HepG2 (cell line): ENCODE data around the gene ERCC5. TPM values are rescaled to one million over a fixed set of nuclear protein-coding genes. Genes with fewer than 3 reads are reported as not detected.

ENCODE experiments used
- ARID5B ChIP-seq: IDR thresholded peaks from 2 replicates; pipeline ENCODE4 v1.4.0; 2020; ENCODE audit warnings: mild to moderate bottlenecking, missing genetic modification reagents
- ASH2L ChIP-seq: fragments of 300-600, 200-600 bp; sonication (generic); IDR thresholded peaks from 2 replicates; pipeline ENCODE4 v1.7.0; 2017; ENCODE audit warnings: low read depth, mild to moderate bottlenecking, moderate library complexity, mixed read lengths, low read length; ENCODE audit not compliant: insufficient read length
- CEBPG ChIP-seq: IDR thresholded peaks from 2 replicates; pipeline ENCODE4 v1.6.1; 2016
- CREM ChIP-seq, 2 experiments: sonication (generic) in 1 of 2; formaldehyde crosslinking in 1 of 2; IDR thresholded peaks; 2 replicates each; pipeline versions ENCODE4 v1.4.0 to v1.6.1; 2016 to 2020; ENCODE audit warnings: antibody characterized with exemption in 1 of 2, mild to moderate bottlenecking in 1 of 2, missing genetic modification reagents in 1 of 2
- DPF2 ChIP-seq: sonication (generic); formaldehyde crosslinking; IDR thresholded peaks from 2 replicates; pipeline ENCODE4 v1.4.0; 2020; ENCODE audit warnings: mild to moderate bottlenecking, low read depth, missing genetic modification reagents, borderline replicate concordance
- EP300 ChIP-seq, 3 experiments: sonication (generic) in 1 of 3; formaldehyde crosslinking in 1 of 3; IDR thresholded peaks; 2 replicates each; pipeline versions ENCODE4 v1.5.1 to v1.6.1; 2011 to 2020; ENCODE audit warnings: low read depth in 2 of 3, low read length in 2 of 3, borderline replicate concordance in 1 of 3, improper control_type of control experiment in 1 of 3, mild to moderate bottlenecking in 1 of 3, missing genetic modification reagents in 1 of 3, moderate library complexity in 1 of 3
- GABPB1 ChIP-seq: IDR thresholded peaks from 2 replicates; pipeline ENCODE4 v1.6.1; 2016; ENCODE audit warnings: mild to moderate bottlenecking, missing genetic modification reagents, moderate library complexity, missing compliant biosample characterization
- HNF4A ChIP-seq: sonication (generic); formaldehyde crosslinking; IDR thresholded peaks from 2 replicates; pipeline ENCODE4 v1.4.0; 2020; ENCODE audit warnings: missing genetic modification reagents
- KAT8 ChIP-seq: IDR thresholded peaks from 2 replicates; pipeline ENCODE4 v1.6.1; 2016; ENCODE audit warnings: missing genetic modification reagents, missing compliant biosample characterization
- KDM1A ChIP-seq: IDR thresholded peaks from 2 replicates; pipeline ENCODE4 v1.6.1; 2016; ENCODE audit warnings: missing compliant biosample characterization
- KDM2A ChIP-seq: sonication (generic); formaldehyde crosslinking; IDR thresholded peaks from 2 replicates; pipeline ENCODE4 v1.4.0; 2020; ENCODE audit warnings: low read depth, missing genetic modification reagents, borderline replicate concordance
- MLX ChIP-seq: IDR thresholded peaks from 2 replicates; pipeline ENCODE4 v1.6.1; 2016
- MYC ChIP-seq: sonication (generic); formaldehyde crosslinking; IDR thresholded peaks from 2 replicates; pipeline ENCODE4 v1.9.0; 2021; ENCODE audit warnings: missing genetic modification reagents, borderline replicate concordance
- NFKB2 ChIP-seq: sonication (generic); formaldehyde crosslinking; IDR thresholded peaks from 2 replicates; pipeline ENCODE4 v1.4.0; 2020; ENCODE audit warnings: missing genetic modification reagents, borderline replicate concordance
- NR2F1 ChIP-seq, 2 experiments: fragments of 450-650 bp in 1 of 2; formaldehyde crosslinking in 1 of 2; IDR thresholded peaks; 2 replicates each; pipeline versions ENCODE4 v1.5.0 to v1.6.1; 2016 to 2020; ENCODE audit warnings: mild to moderate bottlenecking in 1 of 2, missing compliant biosample characterization in 1 of 2, missing genetic modification reagents in 1 of 2, moderate library complexity in 1 of 2
- PHF5A ChIP-seq: IDR thresholded peaks from one replicate; pipeline ENCODE4 v1.6.1; 2018; ENCODE audit warnings: low read depth, missing genetic modification reagents; ENCODE audit not compliant: unreplicated experiment
- POGZ ChIP-seq: sonication (generic); formaldehyde crosslinking; IDR thresholded peaks from 2 replicates; pipeline ENCODE4 v1.4.0; 2020; ENCODE audit warnings: mild to moderate bottlenecking, missing genetic modification reagents
- POLR2A ChIP-seq, 2 experiments: IDR thresholded peaks; 2 replicates each; pipeline ENCODE4 v1.6.1; 2011; ENCODE audit warnings: low read depth in 2 of 2, low read length in 2 of 2, mild to moderate bottlenecking in 1 of 2, moderate library complexity in 1 of 2; ENCODE audit not compliant: insufficient read depth in 1 of 2
- RAD21 ChIP-seq: fragments of 450-650 bp; formaldehyde crosslinking; IDR thresholded peaks from 2 replicates; pipeline ENCODE4 v1.5.0; 2020; ENCODE audit warnings: mild to moderate bottlenecking
- SALL1 ChIP-seq: sonication (generic); formaldehyde crosslinking; IDR thresholded peaks from 2 replicates; pipeline ENCODE4 v1.8.0; 2022; ENCODE audit warnings: mild to moderate bottlenecking, missing genetic modification reagents
- SIN3B ChIP-seq: fragments of 150-350 bp; IDR thresholded peaks from 2 replicates; pipeline ENCODE4 v1.6.1; 2014; ENCODE audit warnings: low read length
- SMAD1 ChIP-seq: sonication (generic); formaldehyde crosslinking; IDR thresholded peaks from 2 replicates; pipeline ENCODE4 v1.4.0; 2020; ENCODE audit warnings: missing genetic modification reagents, low read depth, mild to moderate bottlenecking, borderline replicate concordance
- SOX5 ChIP-seq: IDR thresholded peaks from 2 replicates; pipeline ENCODE4 v1.6.1; 2016; ENCODE audit warnings: borderline replicate concordance
- TMF1 ChIP-seq: sonication (generic); formaldehyde crosslinking; IDR thresholded peaks from 2 replicates; pipeline ENCODE4 v1.8.1; 2022; ENCODE audit warnings: low read depth, missing genetic modification reagents
- ZNF264 ChIP-seq: sonication (generic); formaldehyde crosslinking; IDR thresholded peaks from 2 replicates; pipeline ENCODE4 v1.4.0; 2020; ENCODE audit warnings: missing genetic modification reagents
- ZNF331 ChIP-seq: sonication (generic); formaldehyde crosslinking; IDR thresholded peaks from 2 replicates; pipeline ENCODE4 v1.4.0; 2020; ENCODE audit warnings: missing genetic modification reagents
- ZNF569 ChIP-seq: sonication (generic); formaldehyde crosslinking; IDR thresholded peaks from 2 replicates; pipeline ENCODE4 v1.5.0; 2020; ENCODE audit warnings: mild to moderate bottlenecking, missing genetic modification reagents, moderate library complexity, borderline replicate concordance
- polyA plus RNA-seq, 8 experiments: library from polyadenylated mRNA; depleted of rRNA in 3 of 8; stranded (reverse) in 7 of 8; unstranded in 1 of 8; fragments of >200 nt; fragmentation: Illumina TruSeq in 4 of 8; extraction: Trizol in 4 of 8; gene quantifications; 2 replicates each; pipeline versions ENCODE4 v1.2.1 to v1.2.3, GENCODE V29; 2011 to 2016; ENCODE audit warnings: low read depth in 4 of 8, missing spikeins in 1 of 8, mixed read lengths in 1 of 8; ENCODE audit not compliant: insufficient read depth in 1 of 8
- total RNA-seq, 5 experiments: library from RNA; depleted of rRNA; stranded (reverse); fragments of >200 nt; fragmentation: Illumina TruSeq; extraction: Trizol; gene quantifications; 2 replicates each; pipeline ENCODE4 v1.2.3, GENCODE V29; 2016; ENCODE audit warnings: low read depth in 1 of 5

Gene ERCC5
- total and polyA plus RNA-seq, 2 of the 13 experiments (the other 11 are each of a cell fraction or from before 2014, with no cell fraction given), result 12.9 to 35.5 TPM

- peak in 1 of 2 experiments; percentile 47; a peak in 1 of 4 replicates for TF ChIP-seq NR2F1 (CRISPR knock-in tag; IDR thresholded peaks at IDR 0.05)
- TF ChIP-seq MYC (CRISPR knock-in tag), result no peak
- TF ChIP-seq KDM1A (CRISPR knock-in tag), result 0 out of 2 replicates have a peak, but pooled peaks have one; percentile 53
- TF ChIP-seq NFKB2 (CRISPR knock-in tag), result no peak
- 0 out of 2 replicates have a peak, but pooled peaks have one; percentile 20 for TF ChIP-seq RAD21 (CRISPR knock-in tag)
- TF ChIP-seq SOX5 (CRISPR knock-in tag), result peak; percentile 16; the same call in 1 of the 2 replicates
- TF ChIP-seq SMAD1 (CRISPR knock-in tag), result no peak
- no peak for TF ChIP-seq ZNF569
- peak; percentile 83 for TF ChIP-seq CEBPG
- TF ChIP-seq SIN3B, result no peak
- TF ChIP-seq ZNF331 (CRISPR knock-in tag), result peak; percentile 13; the same call in 1 of the 2 replicates
- peak; percentile 75 for TF ChIP-seq KAT8 (CRISPR knock-in tag)
- TF ChIP-seq CREM (IDR thresholded peaks at IDR 0.05), result no peak; the same call in 1 of the 2 replicates
- no peak for TF ChIP-seq CREM (CRISPR knock-in tag; IDR thresholded peaks at IDR 0.05)
- TF ChIP-seq GABPB1, result peak; percentile 68
- no peak for TF ChIP-seq TMF1
- peak; percentile 82 for TF ChIP-seq ARID5B
- TF ChIP-seq POLR2A (IDR thresholded peaks at IDR 0.05; ENCODE audit: insufficient read depth in 1 of 2, low read depth in 2 of 2, low read length in 2 of 2), result peak; percentile 42 to 64; a peak in 2 of 4 replicates
- peak; percentile 80 for TF ChIP-seq SALL1
- TF ChIP-seq HNF4A (CRISPR knock-in tag), result peak; percentile 94
- TF ChIP-seq ASH2L, result peak; percentile 66
- peak; percentile 66 for TF ChIP-seq PHF5A
- peak; percentile 45; the same call in 1 of the 2 replicates for TF ChIP-seq ZNF264 (CRISPR knock-in tag)
- TF ChIP-seq KDM2A (CRISPR knock-in tag), result peak; percentile 65; the same call in 1 of the 2 replicates
- TF ChIP-seq DPF2 (CRISPR knock-in tag), result 0 out of 2 replicates have a peak, but pooled peaks have one; percentile 57
- peak; percentile 75 for TF ChIP-seq POGZ (CRISPR knock-in tag)
- peak; percentile 38; the same call in 1 of the 2 replicates for TF ChIP-seq MLX (CRISPR knock-in tag)
- TF ChIP-seq EP300 (IDR thresholded peaks at IDR 0.05; ENCODE audit: low read depth in 2 of 2, low read length in 2 of 2), result peak in 1 of 2 experiments; percentile 58; a peak in 2 of 4 replicates
- TF ChIP-seq EP300 (CRISPR knock-in tag; IDR thresholded peaks at IDR 0.05; ENCODE audit: borderline replicate concordance), result no peak
Observed at GRCh38 chr13:102830646-102831045, 15.2 kb upstream of the ERCC5 start (continued).
